T-helper 1 cell (primary cell): ENCODE results near the gene HTT-AS.

ENCODE experiments used
- DNase-seq, 5 donors: peaks; one replicate each; pipeline ENCODE4 v3.0.0-alpha.2; 2012 to 2020

The HTT-AS gene

GRCh38 chr4:3029464-3029863 lies 44.9 kb downstream of the HTT-AS start:
- DNase-seq: no peak

GRCh38 chr4:3026540-3026939 lies 47.8 kb downstream of the HTT-AS start:
- DNase-seq: no peak

- DNase-seq: no peak
Measured at GRCh38 chr4:3025881-3026280, 48.5 kb downstream of the HTT-AS start.

GRCh38 chr4:3022651-3023050 lies 51.7 kb downstream of the HTT-AS start:
- DNase-seq: no peak

- DNase-seq: no peak
Measured at GRCh38 chr4:3022112-3022511, 52.2 kb downstream of the HTT-AS start.

GRCh38 chr4:3021627-3022026 lies 52.7 kb downstream of the HTT-AS start:
- peak in 1 of 5 donors; percentile 20 for DNase-seq

GRCh38 chr4:3021127-3021526 lies 53.2 kb downstream of the HTT-AS start:
- peak in 1 of 5 donors; percentile 31 for DNase-seq

- DNase-seq: no peak
Measured at GRCh38 chr4:3019145-3019846, 55.0 kb downstream of the HTT-AS start.

- no peak for DNase-seq
Measured at GRCh38 chr4:3017504-3017903, 56.8 kb downstream of the HTT-AS start.

- no peak for DNase-seq
Measured at GRCh38 chr4:3016961-3017360, 57.4 kb downstream of the HTT-AS start.

- peak in 1 of 5 donors; percentile 60 for DNase-seq
Measured at GRCh38 chr4:3013839-3014350, 60.4 kb downstream of the HTT-AS start.
